Ovary (tissue), 9 donors: ENCODE data around the gene GPR17. TPM values are rescaled to one million over a fixed set of nuclear protein-coding genes. Genes with fewer than 3 reads are reported as not detected.
A peak's percentile ranks its signal among the peaks of the same experiment; 100 is the strongest.

Source experiments
- DNase-seq, 5 donors: peaks; one replicate each; pipeline ENCODE4 v3.0.0-alpha.2; 2019 to 2020
- H3K27ac ChIP-seq, 2 donors: fragments of 200-600 bp; one replicate each; pipeline versions ENCODE4 v1.5.1 to v1.8.0; 2019 to 2022
- H3K27me3 ChIP-seq: fragments of 200-600 bp; one replicate; pipeline ENCODE4 v1.8.0; 2022
- H3K36me3 ChIP-seq: fragments of 200-600 bp; sonication (generic); one replicate; pipeline ENCODE4 v1.5.1; 2019
- H3K4me1 ChIP-seq: one replicate; pipeline ENCODE4 v1.8.1; 2013; ENCODE audit warnings: mild to moderate bottlenecking, moderate library complexity; ENCODE audit not compliant: insufficient read depth
- H3K4me3 ChIP-seq: fragments of 200-600 bp; sonication (generic); one replicate; pipeline ENCODE4 v1.5.1; 2017
- H3K9me3 ChIP-seq, 2 donors: fragments of 200-600 bp in 1 of 2; sonication (generic) in 1 of 2; one replicate each; pipeline versions ENCODE4 v1.5.1 to v1.8.1; 2013 to 2019; ENCODE audit warnings: mild to moderate bottlenecking in 1 of 2, moderate library complexity in 1 of 2
- CTCF ChIP-seq, 3 donors: fragments of 450-650 bp in 2 of 3; fragments of 200-600 bp in 1 of 3; IDR thresholded peaks; one replicate each; pipeline versions ENCODE4 v1.5.1 to v1.8.0; 2016 to 2022; ENCODE audit warnings: antibody characterized with exemption in 3 of 3, mild to moderate bottlenecking in 1 of 3
- EP300 ChIP-seq: sonication (generic); formaldehyde crosslinking; IDR thresholded peaks from one replicate; pipeline ENCODE4 v1.6.1; 2017; ENCODE audit warnings: antibody characterized with exemption
- POLR2A ChIP-seq: fragments of 450-650 bp; IDR thresholded peaks from one replicate; pipeline ENCODE4 v1.6.1; 2017; ENCODE audit warnings: antibody characterized with exemption, mild to moderate bottlenecking, moderate library complexity
- WGBS, 3 donors: extraction: QIAGEN DNeasy Blood & Tissue Kit in 1 of 3; methylation state at CpG; one replicate each; pipeline versions ENCODE4 v1.1.5 to v1.1.7; 2013 to 2017; 5-methylcytosine and 5-hydroxymethylcytosine counted together
- intact Hi-C, 4 donors: fragments of 100-400 bp; cut with DNase I; formaldehyde crosslinking; loops; one replicate each; pipeline versions ENCODE4 v1.11.0 to v1.15.1; 2022 to 2023
- polyA plus RNA-seq, 2 donors: library from polyadenylated mRNA; stranded (reverse); fragments of 200-250 nt in 1 of 2; fragments of 350-450 nt in 1 of 2; fragmentation: Illumina TruSeq in 1 of 2; extraction: RNeasy Lipid Tissue Mini Kit (QIAGEN cat#74804) in 1 of 2; gene quantifications; one replicate each; pipeline ENCODE4 v1.2.3, GENCODE V29; 2013 to 2014
- total RNA-seq, 7 donors: library from RNA; depleted of rRNA in 2 of 7; stranded (reverse); fragments of >200 nt in 2 of 7; fragmentation: NEBNext Ultra II Directional in 3 of 7; extraction: Animal tissue kit (Norgen Biotek cat#: 25700) in 3 of 7; gene quantifications; one replicate each; pipeline versions ENCODE4 v1.1.0 to v1.2.4, GENCODE V29; 2016 to 2023
- donor health status: DM: no; HTN: no; CAD: no; lungs with moderate emphysema.
- donor health status: DM: no; HTN: no; CAD: no.
- donor health status: Bipolar disorder and iron deficiency.
- donor health status: DM: yes; HTN: yes; CAD: no.
- donor health status: DM: no; HTN: no; CAD: no.
- donor health status: DM: yes; HTN: yes; CAD: no.

The GPR17 gene
- total and polyA plus RNA-seq, 9 donors, result 0.18 TPM; not detected in 8

- Histone ChIP-seq H3K4me3 (no peak overlapping the region), H3K27ac (no peak overlapping the region), H3K27me3 (no peaks in the 10 kb centered on the region), H3K4me1 (peaks cover 13% of the 10 kb centered on the region), H3K9me3 (no peaks in the 10 kb centered on the region), H3K36me3 (no peaks in the 10 kb centered on the region)
- 88 to 93% (median 90%) methylated on average over 19 of the region's 19 CpGs for WGBS, 3 donors
- intact Hi-C loops, result no loop called here
- TF ChIP-seq CTCF (IDR thresholded peaks at IDR 0.05) (no peak), POLR2A (no peak), EP300 (no peak)
- no peak for DNase-seq
These were observed 34.8 kb downstream of the GPR17 start for GRCh38 chr2:127680706-127681287.

- peak overlapping the region; percentile 8 for H3K4me3 ChIP-seq
These were observed 35.4 kb downstream of the GPR17 start for GRCh38 chr2:127681288-127681804.

GRCh38 chr2:127681976-127682857 is 36.3 kb downstream of the GPR17 start:
- Histone ChIP-seq H3K4me1 (peaks cover 11% of the 10 kb centered on the region), H3K9me3 (no peaks in the 10 kb centered on the region), H3K27ac (no peak overlapping the region), H3K4me3 (no peak overlapping the region), H3K27me3 (no peaks in the 10 kb centered on the region), H3K36me3 (no peaks in the 10 kb centered on the region)
- intact Hi-C loops, result no loop called here
- WGBS, 3 donors, result 48 to 67% (median 60%) methylated on average over 6 of the region's 6 CpGs
- no peak for DNase-seq
- TF ChIP-seq POLR2A (no peak), EP300 (no peak), CTCF (IDR thresholded peaks at IDR 0.05) (no peak)

More at GRCh38 chr2:127681288-127681804, 35.4 kb downstream of the GPR17 start:
- Histone ChIP-seq H3K9me3 (no peaks in the 10 kb centered on the region), H3K4me1 (peaks cover 11% of the 10 kb centered on the region), H3K36me3 (no peaks in the 10 kb centered on the region), H3K27me3 (no peaks in the 10 kb centered on the region), H3K27ac (no peak overlapping the region)
- 3 to 12% (median 11%) methylated on average over 16 to 25 of the region's 25 CpGs for whole genome bisulfite sequencing, 3 donors
- DNase-seq, result peak in 1 of 5 donors; percentile 69
- intact Hi-C loops, result no loop called here
- TF ChIP-seq POLR2A, result no peak
- TF ChIP-seq CTCF (IDR thresholded peaks at IDR 0.05), result no peak
- TF ChIP-seq EP300, result no peak

GRCh38 chr2:127683056-127683455 is 37.1 kb downstream of the GPR17 start:
- H3K4me3 ChIP-seq, result no peak overlapping the region
- H3K4me1 ChIP-seq, result peaks cover 11% of the 10 kb centered on the region
- no peak overlapping the region for H3K27ac ChIP-seq
- intact Hi-C loops, result no loop called here
- H3K9me3 ChIP-seq, result no peaks in the 10 kb centered on the region
- TF ChIP-seq POLR2A, result no peak
- TF ChIP-seq EP300, result no peak
- TF ChIP-seq CTCF (IDR thresholded peaks at IDR 0.05), result no peak
- no peak for DNase-seq
- H3K27me3 ChIP-seq, result no peaks in the 10 kb centered on the region
- H3K36me3 ChIP-seq, result no peaks in the 10 kb centered on the region
